HG03196 (cell line): ENCODE measurements around the gene SANBR.
"Not testable (repeated sequence)": the region's sequence is repeated elsewhere in the genome, so short reads cannot be mapped to it uniquely, and the experiment has no call there.

Experiments used
- ATAC-seq: cut with Tn5 transposase; IDR thresholded peaks from one replicate; pipeline ENCODE4 v1.9.1; 2021; ENCODE audit not compliant: unreplicated experiment

Gene SANBR

GRCh38 chr2:61065714-61066709, at the start of gene SANBR:
Gene SANBR, plus strand, starts transcription at chr2:61065871. Its CDS starts 4,480 bp downstream, at chr2:61070351.
- peak; percentile 96 for ATAC-seq

- ATAC-seq, result no peak
Measured at GRCh38 chr2:61015976-61016375, 49.7 kb upstream of the SANBR start.

- peak; percentile 11 for ATAC-seq
Measured at GRCh38 chr2:61016392-61017002, 49.2 kb upstream of the SANBR start.

GRCh38 chr2:61017003-61017555, 48.6 kb upstream of the SANBR start:
- ATAC-seq, result peak; percentile 60

- ATAC-seq, result peak; percentile 81
Measured at GRCh38 chr2:61017556-61018317, 47.9 kb upstream of the SANBR start, which contains the start of the genes PEX13 and PUS10. Gene PEX13, plus strand, starts transcription at chr2:61017720. Its CDS starts 40 bp downstream, at chr2:61017760. Gene PUS10, minus strand, starts transcription at chr2:61018255. Its CDS starts 6,365 bp downstream, at chr2:61011890.

- ATAC-seq, result no peak
Measured at GRCh38 chr2:61018318-61018755, 47.3 kb upstream of the SANBR start.

- no peak for ATAC-seq
Measured at GRCh38 chr2:61018798-61019197, 46.9 kb upstream of the SANBR start.

- no peak for ATAC-seq
Measured at GRCh38 chr2:61021228-61021660, 44.4 kb upstream of the SANBR start.

GRCh38 chr2:61023670-61024069, 42.0 kb upstream of the SANBR start:
- ATAC-seq, result no peak

- ATAC-seq, result no peak
Measured at GRCh38 chr2:61029533-61029932, 36.1 kb upstream of the SANBR start.

- not testable (repeated sequence) for ATAC-seq
Measured at GRCh38 chr2:61034592-61034991, 31.1 kb upstream of the SANBR start.

- not testable (repeated sequence) for ATAC-seq
Measured at GRCh38 chr2:61036643-61037042, 29.0 kb upstream of the SANBR start.

- no peak for ATAC-seq
Measured at GRCh38 chr2:61042807-61043206, 22.9 kb upstream of the SANBR start.

- ATAC-seq, result no peak
Measured at GRCh38 chr2:61044636-61045035, 21.0 kb upstream of the SANBR start.

- no peak for ATAC-seq
Measured at GRCh38 chr2:61045226-61045625, 20.4 kb upstream of the SANBR start.

GRCh38 chr2:61045999-61046398, 19.7 kb upstream of the SANBR start:
- no peak for ATAC-seq

- ATAC-seq, result no peak
Measured at GRCh38 chr2:61055557-61055956, 10.1 kb upstream of the SANBR start.

GRCh38 chr2:61057562-61057961, 8.1 kb upstream of the SANBR start:
- no peak for ATAC-seq

- no peak for ATAC-seq
Measured at GRCh38 chr2:61059382-61059781, 6.3 kb upstream of the SANBR start.

GRCh38 chr2:61074100-61074499, 8.4 kb downstream of the SANBR start:
- no peak for ATAC-seq

GRCh38 chr2:61085883-61086282, 20.2 kb downstream of the SANBR start:
- no peak for ATAC-seq
